ENCODE results near the gene P3H4.

DNA sequence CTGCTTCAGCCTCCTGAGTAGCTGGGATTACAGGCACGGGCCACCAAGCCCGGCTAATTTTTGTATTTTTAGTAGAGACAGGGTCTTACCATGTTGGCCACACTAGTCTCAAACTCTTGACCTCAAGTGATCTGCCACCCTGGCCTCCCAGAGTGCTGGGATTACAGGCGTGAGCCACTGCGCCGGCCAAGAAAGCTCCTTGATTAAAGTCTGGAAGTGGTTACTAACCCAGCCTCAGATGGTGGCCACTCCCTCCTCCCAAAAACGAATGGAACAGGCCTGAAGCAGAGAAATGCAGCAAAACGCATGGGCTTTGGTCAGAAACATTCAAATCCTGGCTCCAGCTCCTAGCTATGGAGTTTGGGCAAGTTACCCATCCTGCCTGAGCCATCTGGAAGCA lies 12.3 kb upstream of the P3H4 start:
- TF ChIP-seq, protein P1, sequence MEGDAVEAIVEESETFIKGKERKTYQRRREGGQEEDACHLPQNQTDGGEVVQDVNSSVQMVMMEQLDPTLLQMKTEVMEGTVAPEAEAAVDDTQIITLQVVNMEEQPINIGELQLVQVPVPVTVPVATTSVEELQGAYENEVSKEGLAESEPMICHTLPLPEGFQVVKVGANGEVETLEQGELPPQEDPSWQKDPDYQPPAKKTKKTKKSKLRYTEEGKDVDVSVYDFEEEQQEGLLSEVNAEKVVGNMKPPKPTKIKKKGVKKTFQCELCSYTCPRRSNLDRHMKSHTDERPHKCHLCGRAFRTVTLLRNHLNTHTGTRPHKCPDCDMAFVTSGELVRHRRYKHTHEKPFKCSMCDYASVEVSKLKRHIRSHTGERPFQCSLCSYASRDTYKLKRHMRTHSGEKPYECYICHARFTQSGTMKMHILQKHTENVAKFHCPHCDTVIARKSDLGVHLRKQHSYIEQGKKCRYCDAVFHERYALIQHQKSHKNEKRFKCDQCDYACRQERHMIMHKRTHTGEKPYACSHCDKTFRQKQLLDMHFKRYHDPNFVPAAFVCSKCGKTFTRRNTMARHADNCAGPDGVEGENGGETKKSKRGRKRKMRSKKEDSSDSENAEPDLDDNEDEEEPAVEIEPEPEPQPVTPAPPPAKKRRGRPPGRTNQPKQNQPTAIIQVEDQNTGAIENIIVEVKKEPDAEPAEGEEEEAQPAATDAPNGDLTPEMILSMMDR (optimal IDR thresholded peaks at IDR 0.05 in 1 of 3, IDR thresholded peaks at IDR 0.05 in 1 of 3, conservative IDR thresholded peaks at IDR 0.05 in 1 of 3; ENCODE audit: extremely low read depth in 1 of 3, insufficient read depth in 2 of 3, low read length in 3 of 3), result no peak
- no peak for TF ChIP-seq EZH2 (IDR thresholded peaks at IDR 0.05; ENCODE audit: low read length)
